ENCODE data around the gene AGAP5. TPM values are rescaled to one million over a fixed set of nuclear protein-coding genes. Genes with fewer than 3 reads are reported as not detected.
"Not testable (repeated sequence)": the region's sequence is repeated elsewhere in the genome, so short reads cannot be mapped to it uniquely, and the experiment has no call there.

The AGAP5 gene
- total RNA-seq: 10 to 100 TPM; 11.6 to 17.0 (median 14.7) TPM
- total RNA-seq (2013): 7.4 TPM
- 0 to 1.3 (median 0.33) reads per million in 29 experiments for total RNA-seq

DNA sequence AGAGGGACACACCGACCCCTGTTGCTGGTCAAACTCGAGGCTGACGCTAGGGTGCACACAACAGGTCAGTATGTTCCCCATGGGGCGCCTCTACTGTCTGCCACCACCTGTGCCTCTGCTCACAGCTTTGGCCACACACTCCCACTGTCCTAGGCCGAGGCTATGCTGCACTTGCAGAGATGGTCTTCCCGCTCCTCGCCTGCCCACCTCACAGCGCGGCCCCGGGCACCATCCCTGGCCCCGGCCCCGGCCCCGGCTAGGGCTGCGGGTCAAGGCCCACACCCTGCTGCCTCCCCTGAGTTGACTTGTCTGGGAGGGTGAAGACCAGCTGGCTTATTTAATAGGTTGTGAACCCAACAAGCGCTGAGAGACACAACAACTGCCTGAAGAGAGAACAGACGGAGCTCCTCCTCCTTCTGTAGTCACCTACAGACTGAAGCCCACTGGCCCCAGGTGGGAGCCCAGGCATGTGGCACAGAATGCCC lies at the start of gene AGAP5:
TSS of gene AGAP5 (minus strand) at position 435 of the 485 bp plus-strand sequence. CDS start at position 81, 354 bp downstream.
- H3K4me1 Mint-ChIP-seq; H3K27ac Mint-ChIP-seq; H3K27ac ChIP-seq (ENCODE audit: low read length); H3K4me3 ChIP-seq (ENCODE audit: control insufficient read depth in 1 of 2, extremely low read depth in 1 of 2, low read length in 1 of 2); H3K27me3 Mint-ChIP-seq; CTCF ChIA-PET; H3K9me3 ChIP-seq; H3K27me3 ChIP-seq (replicated peaks in 1 of 2; ENCODE audit: control insufficient read depth in 2 of 2, extremely low read depth in 1 of 2, insufficient read depth in 2 of 2, low read length in 1 of 2); DNase-seq; H3K4me1 ChIP-seq (ENCODE audit: control insufficient read depth in 1 of 2, extremely low read depth in 1 of 2, insufficient read depth in 2 of 2, low read length in 2 of 2); H3K9me3 Mint-ChIP-seq; ATAC-seq (replicated peaks in 1 of 4); H3K4me3 Mint-ChIP-seq; POLR2A ChIA-PET; H3K36me3 ChIP-seq (ENCODE audit: control insufficient read depth in 2 of 2, extremely low read depth in 1 of 2, insufficient read depth in 1 of 2, low read length in 1 of 2): not testable (repeated sequence)
- 80% methylated on average over 1 of the region's 16 CpGs for whole genome bisulfite sequencing (ENCODE audit: insufficient coverage)
- peaks cover 25% of the 10 kb centered on the region for H3K36me3 Mint-ChIP-seq

DNA sequence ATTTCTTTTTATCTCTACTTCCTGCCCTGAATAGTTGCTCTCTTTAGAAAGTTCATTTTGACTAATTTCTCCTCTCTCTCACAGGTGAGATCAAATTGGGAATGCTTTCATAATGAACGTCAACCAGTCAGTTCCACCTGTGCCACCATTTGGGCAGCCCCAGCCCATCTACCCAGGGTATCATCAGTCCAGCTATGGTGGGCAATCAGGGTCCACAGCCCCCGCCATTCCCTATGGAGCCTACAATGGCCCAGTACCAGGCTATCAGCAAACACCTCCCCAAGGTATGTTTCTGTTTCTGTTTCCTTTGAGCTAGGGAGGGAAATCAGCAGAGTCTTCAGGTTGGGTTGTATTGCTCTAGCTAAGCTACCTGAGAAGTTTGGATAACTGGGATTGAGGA lies 48.8 kb upstream of the AGAP5 start:
- Mint-ChIP-seq H3K4me1 (peaks cover 54 to 64% (median 59%) of the 10 kb centered on the region in 3 donors), H3K9me3 (no peaks in the 10 kb centered on the region), H3K4me3 (peak overlapping the region; percentile 43 to 95 (median 68)), H3K27me3 (no peaks in the 10 kb centered on the region), H3K27ac (no peak overlapping the region), H3K36me3 (peaks cover 32% of the 10 kb centered on the region)
- ChIA-PET CTCF (interaction anchor here in 1 of 2 donors (0.7 to 0.8 kb wide), 2 partner anchors 13 to 123 kb away, joined by 4 to 5 read pairs; no protein-coding TSS in a partner anchor), POLR2A (interaction anchor here (0.5 to 1.3 kb wide), 3 partner anchors 9 to 17 kb away, joined by 3 to 6 read pairs (median 3); no protein-coding TSS in a partner anchor)
- Histone ChIP-seq H3K27me3 (replicated peaks in 1 of 2; ENCODE audit: control insufficient read depth in 2 of 2, extremely low read depth in 1 of 2, insufficient read depth in 2 of 2, low read length in 1 of 2) (no peaks in the 10 kb centered on the region), H3K4me1 (ENCODE audit: control insufficient read depth in 1 of 2, extremely low read depth in 1 of 2, insufficient read depth in 2 of 2, low read length in 2 of 2) (peaks cover 15 to 39% of the 10 kb centered on the region in 2 experiments), H3K9me3 (no peaks in the 10 kb centered on the region), H3K27ac (ENCODE audit: low read length) (no peak overlapping the region), H3K36me3 (ENCODE audit: control insufficient read depth in 2 of 2, extremely low read depth in 1 of 2, insufficient read depth in 1 of 2, low read length in 1 of 2) (peaks cover 4 to 44% of the 10 kb centered on the region in 2 donors), H3K4me3 (ENCODE audit: control insufficient read depth in 1 of 2, extremely low read depth in 1 of 2, low read length in 1 of 2) (no peak overlapping the region)
- ATAC-seq (replicated peaks in 1 of 4): no peak
- DNase-seq: no peak
- no CpG with 5 or more reads among the region's 2 CpGs for WGBS (ENCODE audit: insufficient coverage)

DNA sequence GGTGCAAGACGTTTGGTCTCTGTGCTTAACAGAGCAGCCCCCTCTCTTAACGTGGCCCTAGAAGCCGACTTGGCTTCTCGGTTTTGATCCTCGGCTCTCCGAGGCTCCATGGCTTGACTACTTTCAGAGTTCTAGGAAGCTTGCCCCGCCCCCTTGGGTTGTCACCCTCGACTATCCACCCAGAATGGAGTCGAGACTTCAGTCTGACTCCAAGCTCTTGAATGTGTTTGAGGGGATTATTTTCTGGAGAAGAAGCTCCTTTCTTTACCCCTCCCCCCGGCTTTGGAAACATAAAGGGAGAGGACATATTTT lies 46.7 kb upstream of the AGAP5 start:
- H3K4me1 Mint-ChIP-seq: peaks cover 38 to 47% (median 43%) of the 10 kb centered on the region in 3 donors
- no peaks in the 10 kb centered on the region for H3K27me3 Mint-ChIP-seq
- Histone ChIP-seq H3K9me3 (no peaks in the 10 kb centered on the region), H3K27me3 (replicated peaks in 1 of 2; ENCODE audit: control insufficient read depth in 2 of 2, extremely low read depth in 1 of 2, insufficient read depth in 2 of 2, low read length in 1 of 2) (no peaks in the 10 kb centered on the region), H3K4me1 (ENCODE audit: control insufficient read depth in 1 of 2, extremely low read depth in 1 of 2, insufficient read depth in 2 of 2, low read length in 2 of 2) (peaks cover 15 to 37% of the 10 kb centered on the region in 2 experiments), H3K36me3 (ENCODE audit: control insufficient read depth in 2 of 2, extremely low read depth in 1 of 2, insufficient read depth in 1 of 2, low read length in 1 of 2) (peaks cover 4 to 26% of the 10 kb centered on the region in 2 donors), H3K4me3 (ENCODE audit: control insufficient read depth in 1 of 2, extremely low read depth in 1 of 2, low read length in 1 of 2) (peak overlapping the region; percentile 85 to 100), H3K27ac (ENCODE audit: low read length) (peak overlapping the region; percentile 89)
- ChIA-PET CTCF (interaction anchor here in 1 of 2 donors (1.0 to 2.5 kb wide), 3 partner anchors 14 to 135 kb away, joined by 5 to 12 read pairs (median 6); a partner anchor contains a TSS), POLR2A (interaction anchor here (0.6 to 1.6 kb wide), 8 partner anchors 11 to 1466 kb away, joined by 3 to 8 read pairs (median 3); partner anchors contain the start of gene VDAC2 (in 1 of the 2))
- H3K36me3 Mint-ChIP-seq: peaks cover 17% of the 10 kb centered on the region
- peak overlapping the region; percentile 100 for H3K27ac Mint-ChIP-seq
- peak overlapping the region; percentile 95 to 100 (median 100) for H3K4me3 Mint-ChIP-seq
- peak; percentile 14 to 26 (median 18) for ATAC-seq (replicated peaks in 1 of 4)
- 0% methylated on average over 1 of the region's 10 CpGs for WGBS (ENCODE audit: insufficient coverage)
- H3K9me3 Mint-ChIP-seq: no peaks in the 10 kb centered on the region
- peak in 27 of 35 experiments; percentile 28 to 62 (median 45) for DNase-seq

DNA sequence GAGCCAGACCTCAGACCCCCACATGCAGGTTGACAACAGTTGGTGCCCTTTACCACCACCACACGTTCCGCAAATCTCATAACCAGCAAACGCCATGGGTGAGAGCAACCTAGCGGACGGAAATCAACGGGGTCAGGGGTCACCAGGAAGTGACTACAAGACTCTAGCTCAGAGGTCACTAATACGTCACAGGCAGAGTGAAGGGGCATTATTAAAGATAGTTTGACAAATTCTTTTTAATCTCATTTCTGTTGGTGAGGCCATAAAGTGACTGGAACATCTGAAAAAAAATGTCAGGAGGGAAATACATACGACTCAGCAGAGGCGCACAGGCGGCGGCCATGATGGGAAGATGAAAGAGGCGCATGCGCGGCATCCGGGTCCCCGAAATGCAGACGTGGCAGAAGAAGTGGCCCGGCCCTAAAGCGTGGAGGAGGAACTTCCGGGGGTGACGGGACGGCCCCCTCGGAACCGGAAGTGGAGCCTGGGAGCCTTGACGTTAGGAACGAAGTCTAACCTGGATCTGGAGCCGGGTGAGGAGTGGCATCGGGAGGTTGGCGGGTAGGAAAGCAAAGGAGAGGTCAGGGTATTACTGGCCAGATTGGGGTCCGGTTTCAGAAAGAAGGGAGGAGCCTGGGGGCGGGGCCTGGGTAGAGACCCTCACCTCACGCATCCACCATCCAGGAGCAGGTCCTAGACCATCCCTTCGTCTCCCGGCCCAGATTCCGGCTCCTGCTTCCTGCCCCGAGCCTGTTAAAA lies 46.2 kb upstream of the AGAP5 start, which contains the start of gene SEC24C:
TSS of gene SEC24C (plus strand) at position 468 of the 759 bp plus-strand sequence. CDS start 2,461 bp downstream, outside the sequence.
- H3K9me3 Mint-ChIP-seq: no peaks in the 10 kb centered on the region
- peak within 1 kb of the TSS; percentile 95 to 100 (median 100) for H3K4me3 Mint-ChIP-seq
- H3K36me3 Mint-ChIP-seq: peaks cover 14% of the 10 kb centered on the region
- peak within 1 kb of the TSS; percentile 85 to 100 for H3K4me3 ChIP-seq (ENCODE audit: control insufficient read depth in 1 of 2, extremely low read depth in 1 of 2, low read length in 1 of 2)
- CTCF ChIA-PET: interaction anchor here in 1 of 2 donors (0.9 to 2.5 kb wide), 7 partner anchors 10 to 136 kb away, joined by 3 to 12 read pairs (median 5); a partner anchor contains a TSS
- peak within 1 kb of the TSS; percentile 100 for H3K27ac Mint-ChIP-seq
- POLR2A ChIA-PET: interaction anchor here (0.6 to 1.7 kb wide), 15 partner anchors 11 to 391 kb away, joined by 3 to 14 read pairs (median 4); no protein-coding TSS in a partner anchor
- H3K4me1 Mint-ChIP-seq: peaks cover 34 to 43% (median 37%) of the 10 kb centered on the region in 3 donors
- no peaks in the 10 kb centered on the region for H3K9me3 ChIP-seq
- H3K36me3 ChIP-seq (ENCODE audit: control insufficient read depth in 2 of 2, extremely low read depth in 1 of 2, insufficient read depth in 1 of 2, low read length in 1 of 2): peaks cover 4 to 23% of the 10 kb centered on the region in 2 donors
- H3K27ac ChIP-seq (ENCODE audit: low read length): peak within 1 kb of the TSS; percentile 89
- H3K4me1 ChIP-seq (ENCODE audit: control insufficient read depth in 1 of 2, extremely low read depth in 1 of 2, insufficient read depth in 2 of 2, low read length in 2 of 2): peaks cover 15 to 32% of the 10 kb centered on the region in 2 experiments
- no peaks in the 10 kb centered on the region for H3K27me3 Mint-ChIP-seq
- ATAC-seq (replicated peaks in 1 of 4) (peak; percentile 91 to 93 (median 92)), DNase-seq (peak; percentile 86 to 99 (median 94))
- 0% methylated on average over 25 of the region's 36 CpGs for WGBS (ENCODE audit: insufficient coverage)
- no peaks in the 10 kb centered on the region for H3K27me3 ChIP-seq (replicated peaks in 1 of 2; ENCODE audit: control insufficient read depth in 2 of 2, extremely low read depth in 1 of 2, insufficient read depth in 2 of 2, low read length in 1 of 2)

DNA sequence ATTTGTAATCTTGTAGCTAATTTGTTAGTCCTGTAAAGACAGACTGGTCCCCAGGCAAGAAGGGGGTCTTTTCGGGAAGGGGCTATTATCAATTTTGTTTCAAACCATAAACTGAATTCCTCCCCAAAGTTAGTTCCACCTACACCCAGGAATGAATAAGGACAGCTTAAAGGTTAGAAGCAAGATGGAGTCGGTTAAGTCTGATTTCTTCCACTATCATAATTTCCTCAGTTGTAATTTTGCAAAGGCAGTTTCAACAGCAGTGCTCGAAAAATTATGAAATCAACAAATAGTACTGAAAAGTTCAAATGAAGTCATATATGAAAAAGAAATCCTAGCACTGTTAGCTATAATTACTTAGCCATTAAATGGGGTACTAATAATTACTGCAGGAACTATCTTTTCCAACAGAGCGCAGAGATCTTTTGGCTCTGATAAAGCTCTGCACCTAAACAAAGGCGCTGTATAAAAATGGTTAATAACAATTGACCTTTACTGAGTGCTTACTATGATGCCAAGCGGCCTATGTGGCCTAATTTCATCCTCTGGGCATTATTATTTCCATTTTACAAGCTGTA lies 45.5 kb upstream of the AGAP5 start:
- ChIA-PET POLR2A (interaction anchor here (0.6 to 1.7 kb wide), 10 partner anchors 10 to 648 kb away, joined by 3 to 14 read pairs (median 4); no protein-coding TSS in a partner anchor), CTCF (interaction anchor here in 1 of 2 donors (0.9 to 2.5 kb wide), 7 partner anchors 11 to 136 kb away, joined by 3 to 12 read pairs (median 4); no protein-coding TSS in a partner anchor)
- peaks cover 0 to 19% of the 10 kb centered on the region in 2 donors for H3K36me3 ChIP-seq (ENCODE audit: control insufficient read depth in 2 of 2, extremely low read depth in 1 of 2, insufficient read depth in 1 of 2, low read length in 1 of 2)
- Mint-ChIP-seq H3K27me3 (no peaks in the 10 kb centered on the region), H3K27ac (peak overlapping the region; percentile 100), H3K4me3 (peak overlapping the region; percentile 95 to 100 (median 100)), H3K9me3 (no peaks in the 10 kb centered on the region), H3K4me1 (peaks cover 31 to 40% (median 34%) of the 10 kb centered on the region in 3 donors), H3K36me3 (peaks cover 11% of the 10 kb centered on the region)
- H3K27me3 ChIP-seq (replicated peaks in 1 of 2; ENCODE audit: control insufficient read depth in 2 of 2, extremely low read depth in 1 of 2, insufficient read depth in 2 of 2, low read length in 1 of 2): no peaks in the 10 kb centered on the region
- DNase-seq (no peak), ATAC-seq (replicated peaks in 1 of 4) (no peak)
- H3K27ac ChIP-seq (ENCODE audit: low read length): peak overlapping the region; percentile 89
- WGBS (ENCODE audit: insufficient coverage): 0% methylated on average over 2 of the region's 6 CpGs
- peak overlapping the region; percentile 85 to 100 for H3K4me3 ChIP-seq (ENCODE audit: control insufficient read depth in 1 of 2, extremely low read depth in 1 of 2, low read length in 1 of 2)
- H3K4me1 ChIP-seq (ENCODE audit: control insufficient read depth in 1 of 2, extremely low read depth in 1 of 2, insufficient read depth in 2 of 2, low read length in 2 of 2): peaks cover 13 to 25% of the 10 kb centered on the region in 2 experiments
- no peaks in the 10 kb centered on the region for H3K9me3 ChIP-seq

DNA sequence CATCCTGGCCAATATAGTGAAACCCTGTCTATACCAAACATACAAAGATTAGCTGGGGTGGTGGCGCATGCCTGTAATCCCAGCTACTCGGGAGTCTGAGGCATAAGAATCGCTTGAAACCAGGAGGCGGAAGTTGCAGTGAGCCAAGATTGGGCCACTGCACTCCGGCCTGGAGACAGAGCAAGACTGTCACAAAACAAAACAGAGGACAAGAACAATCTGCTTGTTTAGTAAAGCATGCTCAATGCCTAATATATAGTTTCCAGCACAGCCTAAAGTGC lies 44.5 kb upstream of the AGAP5 start:
- Mint-ChIP-seq H3K4me1 (peaks cover 31 to 38% (median 34%) of the 10 kb centered on the region in 3 donors), H3K36me3 (peaks cover 11% of the 10 kb centered on the region), H3K27me3 (no peaks in the 10 kb centered on the region), H3K9me3 (no peaks in the 10 kb centered on the region), H3K4me3 (peak overlapping the region in 2 of 3 donors; percentile 17 to 95), H3K27ac (no peak overlapping the region)
- Histone ChIP-seq H3K4me1 (ENCODE audit: control insufficient read depth in 1 of 2, extremely low read depth in 1 of 2, insufficient read depth in 2 of 2, low read length in 2 of 2) (peaks cover 13 to 25% of the 10 kb centered on the region in 2 experiments), H3K27ac (ENCODE audit: low read length) (no peak overlapping the region), H3K27me3 (replicated peaks in 1 of 2; ENCODE audit: control insufficient read depth in 2 of 2, extremely low read depth in 1 of 2, insufficient read depth in 2 of 2, low read length in 1 of 2) (no peaks in the 10 kb centered on the region), H3K4me3 (ENCODE audit: control insufficient read depth in 1 of 2, extremely low read depth in 1 of 2, low read length in 1 of 2) (no peak overlapping the region), H3K36me3 (ENCODE audit: control insufficient read depth in 2 of 2, extremely low read depth in 1 of 2, insufficient read depth in 1 of 2, low read length in 1 of 2) (peaks cover 0 to 13% of the 10 kb centered on the region in 2 donors), H3K9me3 (no peaks in the 10 kb centered on the region)
- DNase-seq (no peak), ATAC-seq (replicated peaks in 1 of 4) (no peak)
- ChIA-PET CTCF (no interaction called here), POLR2A (interaction anchor here in 1 of 2 donors (1.7 kb wide), 1 partner anchor 12 kb away, joined by 14 read pairs; no protein-coding TSS in a partner anchor)
- WGBS (ENCODE audit: insufficient coverage): 96% methylated on average over 3 of the region's 5 CpGs

Data from T-cell (primary cell).